Liver (tissue), 9 donors: ENCODE results near the gene DNAJA3. TPM values are rescaled to one million over a fixed set of nuclear protein-coding genes. Genes with fewer than 3 reads are reported as not detected.

Experiments used
- DNase-seq: peaks from one replicate; pipeline ENCODE4 v3.0.0-alpha.2; 2017; ENCODE audit warnings: low spot score
- H3K27ac ChIP-seq, 2 donors: one replicate each; pipeline ENCODE4 v1.7.0; 2013; ENCODE audit warnings: inconsistent platforms in 2 of 2, low read length in 2 of 2, control low read depth in 1 of 2, low read depth in 1 of 2, mild to moderate bottlenecking in 1 of 2
- H3K27me3 ChIP-seq, 4 donors: one replicate each; pipeline versions ENCODE4 v1.6.1 to v1.7.0; 2013; ENCODE audit warnings: low read length in 3 of 4, inconsistent platforms in 1 of 4, mild to moderate bottlenecking in 1 of 4, moderate library complexity in 1 of 4; ENCODE audit not compliant: control insufficient read depth in 4 of 4, insufficient read depth in 4 of 4
- H3K36me3 ChIP-seq, 4 donors: one replicate each; pipeline versions ENCODE4 v1.6.1 to v1.7.0; 2013; ENCODE audit warnings: low read length in 3 of 4, mild to moderate bottlenecking in 3 of 4, low read depth in 1 of 4, moderate library complexity in 1 of 4; ENCODE audit not compliant: control insufficient read depth in 4 of 4, insufficient read depth in 3 of 4
- H3K4me1 ChIP-seq, 4 donors: one replicate each; pipeline versions ENCODE4 v1.6.1 to v1.7.0; 2013; ENCODE audit warnings: low read length in 3 of 4, mild to moderate bottlenecking in 3 of 4, moderate library complexity in 1 of 4; ENCODE audit not compliant: control insufficient read depth in 4 of 4, insufficient read depth in 4 of 4
- H3K4me3 ChIP-seq, 3 donors: one replicate each; pipeline versions ENCODE4 v1.6.1 to v1.7.0; 2013; ENCODE audit warnings: low read length in 3 of 3, control low read depth in 1 of 3, low read depth in 1 of 3, mild to moderate bottlenecking in 1 of 3
- H3K9ac ChIP-seq, 2 donors: one replicate each; pipeline ENCODE4 v1.7.0; 2013; ENCODE audit warnings: low read length in 2 of 2, mild to moderate bottlenecking in 2 of 2, moderate library complexity in 2 of 2, control low read depth in 1 of 2, low read depth in 1 of 2
- H3K9me3 ChIP-seq, 4 donors: one replicate each; pipeline versions ENCODE4 v1.6.1 to v1.7.0; 2013; ENCODE audit warnings: low read length in 3 of 4; ENCODE audit not compliant: control insufficient read depth in 4 of 4
- FOXA1 ChIP-seq: IDR thresholded peaks from 2 replicates; pipeline ENCODE4 v1.6.1; 2016; ENCODE audit warnings: antibody characterized with exemption
- FOXA2 ChIP-seq: IDR thresholded peaks from 2 replicates; pipeline ENCODE4 v1.6.1; 2016; ENCODE audit warnings: antibody characterized with exemption
- HNF4A ChIP-seq, 2 donors: conservative IDR thresholded peaks; 2 replicates each; pipeline ENCODE4 v1.6.1; 2016; ENCODE audit warnings: antibody characterized with exemption in 2 of 2, mild to moderate bottlenecking in 2 of 2
- HNF4G ChIP-seq: IDR thresholded peaks from 2 replicates; pipeline ENCODE4 v1.6.1; 2016; ENCODE audit warnings: antibody characterized with exemption
- JUND ChIP-seq, 2 donors: IDR thresholded peaks; 2 replicates each; pipeline ENCODE4 v1.6.1; 2016; ENCODE audit warnings: antibody characterized with exemption in 2 of 2
- NR2F2 ChIP-seq: IDR thresholded peaks from 2 replicates; pipeline ENCODE4 v1.6.1; 2016; ENCODE audit warnings: antibody characterized with exemption
- RXRA ChIP-seq, 2 donors: IDR thresholded peaks; 2 replicates each; pipeline ENCODE4 v1.6.1; 2017 to 2018; ENCODE audit warnings: antibody characterized with exemption in 2 of 2, mild to moderate bottlenecking in 1 of 2
- SP1 ChIP-seq: IDR thresholded peaks from 2 replicates; pipeline ENCODE4 v1.6.1; 2018; ENCODE audit warnings: antibody characterized with exemption, mild to moderate bottlenecking
- TAF1 ChIP-seq: conservative IDR thresholded peaks from 2 replicates; pipeline ENCODE4 v1.6.1; 2016; ENCODE audit warnings: antibody characterized with exemption, mild to moderate bottlenecking
- YY1 ChIP-seq: IDR thresholded peaks from 2 replicates; pipeline ENCODE4 v1.6.1; 2016; ENCODE audit warnings: antibody characterized with exemption, mild to moderate bottlenecking
- WGBS: extraction: QIAGEN DNeasy Blood & Tissue Kit; methylation state at CpG from one replicate; pipeline ENCODE4 v1.1.7; 2013; 5-methylcytosine and 5-hydroxymethylcytosine counted together
- polyA plus RNA-seq, 2 donors: library from polyadenylated mRNA; stranded (reverse) in 1 of 2; unstranded in 1 of 2; fragments of 200-250 nt in 1 of 2; fragments of >200 nt in 1 of 2; fragmentation: Nextera tagmentation in 1 of 2; extraction: Ambion mirVana in 1 of 2; gene quantifications; one replicate each; pipeline versions ENCODE4 v1.2.1 to v1.2.3, GENCODE V29; 2013 to 2015
- total RNA-seq, 2 donors: library from RNA; depleted of rRNA; stranded (reverse); fragments of >200 nt; gene quantifications; one replicate each; pipeline ENCODE4 v1.2.3, GENCODE V29; 2014
- TF ChIP-seq, protein P1 (sequence below): fragments of 150-350 bp; IDR thresholded peaks from 2 replicates; pipeline ENCODE4 v1.5.1; 2017; ENCODE audit warnings: improper control_type of control experiment, low read depth, low read length; ENCODE audit not compliant: missing input control
- TF ChIP-seq, protein P2 (sequence below): IDR thresholded peaks from 2 replicates; pipeline ENCODE4 v1.6.1; 2016; ENCODE audit warnings: antibody characterized with exemption
- TF ChIP-seq, protein P3 (sequence below): IDR thresholded peaks from 2 replicates; pipeline ENCODE4 v1.6.1; 2016; ENCODE audit warnings: antibody characterized with exemption
- TF ChIP-seq, protein P4 (sequence below): IDR thresholded peaks from 2 replicates; pipeline ENCODE4 v1.6.1; 2016; ENCODE audit warnings: antibody characterized with exemption, mild to moderate bottlenecking
- donor health status: healthy.
- donor health status: healthy.
- donor health status: healthy.
- donor health status: healthy.
- donor health status: healthy.

DNAJA3 gene
- total and polyA plus RNA-seq, 4 donors = 39.6 to 86.3 (median 65.6) TPM

DNA sequence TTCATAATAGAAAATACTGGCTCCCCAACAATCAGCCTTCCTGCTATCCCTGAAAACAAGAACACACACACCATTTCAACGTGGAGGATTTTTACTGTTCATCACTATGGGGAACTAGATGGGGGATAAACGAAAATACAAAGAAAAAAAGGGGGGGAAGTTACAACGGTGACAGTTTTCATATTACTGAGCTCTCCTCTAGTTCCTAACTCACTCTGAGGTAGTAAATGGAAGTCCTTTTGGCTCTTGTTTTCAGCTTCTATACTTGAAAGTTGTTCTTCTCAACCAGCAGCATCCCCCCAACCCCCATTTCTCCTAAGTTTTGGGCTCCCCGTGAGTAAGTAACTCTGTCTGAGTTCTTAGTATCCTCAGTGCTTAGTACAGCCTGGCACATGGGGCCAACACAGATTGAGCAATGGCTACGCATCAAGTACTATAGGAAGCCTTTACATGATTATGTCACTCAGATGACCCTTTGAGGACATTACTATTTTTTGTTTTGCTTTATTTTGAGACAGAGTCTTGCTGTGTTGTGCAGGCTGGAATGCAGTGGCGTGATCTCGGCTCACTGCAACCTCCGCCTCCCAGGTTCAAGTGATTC is 5.1 kb upstream of the DNAJA3 start:
- H3K27ac ChIP-seq = no peak overlapping the region
- DNase-seq = no peak

DNA sequence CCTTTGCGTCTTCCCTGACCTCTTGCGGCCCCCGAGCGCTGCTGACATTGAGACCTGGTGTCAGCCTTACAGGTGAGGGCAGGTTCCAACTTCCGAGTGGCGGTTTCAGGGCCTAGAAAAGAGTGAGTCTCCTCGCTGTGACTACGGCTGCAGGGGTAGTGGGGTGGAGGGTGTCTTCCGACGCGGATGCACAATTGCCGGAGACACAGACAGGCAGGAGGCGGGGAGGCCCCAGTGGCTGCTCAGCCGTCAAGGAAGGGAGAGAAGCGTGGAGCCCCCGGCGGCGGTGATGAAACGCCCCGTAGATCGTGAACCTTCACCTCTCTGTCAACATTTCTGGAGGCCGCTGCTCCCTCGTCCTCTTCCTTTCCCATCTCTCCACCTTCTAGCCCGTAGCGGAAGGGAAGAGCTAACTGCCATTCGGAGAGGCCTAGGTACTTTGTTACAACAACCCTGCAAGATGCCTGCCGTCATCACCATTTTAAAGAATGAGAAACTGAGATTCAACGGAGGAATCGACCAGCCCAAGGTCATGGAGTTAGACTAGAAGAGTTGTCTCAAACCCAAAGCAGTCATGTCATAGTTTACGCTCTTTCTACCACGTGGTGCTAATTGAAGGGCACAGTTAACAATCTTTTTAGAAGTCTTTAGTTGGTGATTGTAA is 485 bp downstream of the DNAJA3 start:
- TF ChIP-seq, protein P1, sequence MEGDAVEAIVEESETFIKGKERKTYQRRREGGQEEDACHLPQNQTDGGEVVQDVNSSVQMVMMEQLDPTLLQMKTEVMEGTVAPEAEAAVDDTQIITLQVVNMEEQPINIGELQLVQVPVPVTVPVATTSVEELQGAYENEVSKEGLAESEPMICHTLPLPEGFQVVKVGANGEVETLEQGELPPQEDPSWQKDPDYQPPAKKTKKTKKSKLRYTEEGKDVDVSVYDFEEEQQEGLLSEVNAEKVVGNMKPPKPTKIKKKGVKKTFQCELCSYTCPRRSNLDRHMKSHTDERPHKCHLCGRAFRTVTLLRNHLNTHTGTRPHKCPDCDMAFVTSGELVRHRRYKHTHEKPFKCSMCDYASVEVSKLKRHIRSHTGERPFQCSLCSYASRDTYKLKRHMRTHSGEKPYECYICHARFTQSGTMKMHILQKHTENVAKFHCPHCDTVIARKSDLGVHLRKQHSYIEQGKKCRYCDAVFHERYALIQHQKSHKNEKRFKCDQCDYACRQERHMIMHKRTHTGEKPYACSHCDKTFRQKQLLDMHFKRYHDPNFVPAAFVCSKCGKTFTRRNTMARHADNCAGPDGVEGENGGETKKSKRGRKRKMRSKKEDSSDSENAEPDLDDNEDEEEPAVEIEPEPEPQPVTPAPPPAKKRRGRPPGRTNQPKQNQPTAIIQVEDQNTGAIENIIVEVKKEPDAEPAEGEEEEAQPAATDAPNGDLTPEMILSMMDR = no peak
- TF ChIP-seq, protein P2, sequence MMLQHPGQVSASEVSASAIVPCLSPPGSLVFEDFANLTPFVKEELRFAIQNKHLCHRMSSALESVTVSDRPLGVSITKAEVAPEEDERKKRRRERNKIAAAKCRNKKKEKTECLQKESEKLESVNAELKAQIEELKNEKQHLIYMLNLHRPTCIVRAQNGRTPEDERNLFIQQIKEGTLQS = peak; percentile 77
- no peak for TF ChIP-seq FOXA2
- TF ChIP-seq TAF1 = no peak
- TF ChIP-seq SP1 = peak; percentile 31
- peak; percentile 71 to 85 for TF ChIP-seq RXRA (IDR thresholded peaks at IDR 0.05)
- no peak for TF ChIP-seq YY1
- peak; percentile 24 for TF ChIP-seq NR2F2
- no peak for TF ChIP-seq JUND (IDR thresholded peaks at IDR 0.05)
- no peak for TF ChIP-seq HNF4G
- TF ChIP-seq HNF4A (conservative IDR thresholded peaks at IDR 0.05) = peak in 1 of 2 donors; percentile 48
- Histone ChIP-seq H3K4me1 (peaks cover 2 to 22% (median 14%) of the 10 kb centered on the region in 4 donors), H3K4me3 (peak overlapping the region; percentile 70 to 100 (median 92)), H3K27ac (peak overlapping the region; percentile 98 to 99), H3K9me3 (no peaks in the 10 kb centered on the region), H3K9ac (peak overlapping the region; percentile 91 to 94), H3K36me3 (peaks cover 0 to 7% (median 0%) of the 10 kb centered on the region in 4 donors), H3K27me3 (no peaks in the 10 kb centered on the region)
- 2% methylated on average over 31 of the region's 31 CpGs for WGBS
- DNase-seq = no peak

More for the DNA sequence above, 5.1 kb upstream of the DNAJA3 start:
- H3K9ac ChIP-seq = no peak overlapping the region
- peaks cover 0 to 12% (median 8%) of the 10 kb centered on the region in 4 donors for H3K4me1 ChIP-seq
- WGBS = 80% methylated on average over 8 of the region's 8 CpGs
- H3K4me3 ChIP-seq = no peak overlapping the region
- H3K36me3 ChIP-seq = no peaks in the 10 kb centered on the region
- H3K9me3 ChIP-seq = no peaks in the 10 kb centered on the region
- no peaks in the 10 kb centered on the region for H3K27me3 ChIP-seq
- TF ChIP-seq, protein P3, sequence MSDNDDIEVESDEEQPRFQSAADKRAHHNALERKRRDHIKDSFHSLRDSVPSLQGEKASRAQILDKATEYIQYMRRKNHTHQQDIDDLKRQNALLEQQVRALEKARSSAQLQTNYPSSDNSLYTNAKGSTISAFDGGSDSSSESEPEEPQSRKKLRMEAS = no peak
- TF ChIP-seq YY1 = no peak
- no peak for TF ChIP-seq SP1
- TF ChIP-seq, protein P4, sequence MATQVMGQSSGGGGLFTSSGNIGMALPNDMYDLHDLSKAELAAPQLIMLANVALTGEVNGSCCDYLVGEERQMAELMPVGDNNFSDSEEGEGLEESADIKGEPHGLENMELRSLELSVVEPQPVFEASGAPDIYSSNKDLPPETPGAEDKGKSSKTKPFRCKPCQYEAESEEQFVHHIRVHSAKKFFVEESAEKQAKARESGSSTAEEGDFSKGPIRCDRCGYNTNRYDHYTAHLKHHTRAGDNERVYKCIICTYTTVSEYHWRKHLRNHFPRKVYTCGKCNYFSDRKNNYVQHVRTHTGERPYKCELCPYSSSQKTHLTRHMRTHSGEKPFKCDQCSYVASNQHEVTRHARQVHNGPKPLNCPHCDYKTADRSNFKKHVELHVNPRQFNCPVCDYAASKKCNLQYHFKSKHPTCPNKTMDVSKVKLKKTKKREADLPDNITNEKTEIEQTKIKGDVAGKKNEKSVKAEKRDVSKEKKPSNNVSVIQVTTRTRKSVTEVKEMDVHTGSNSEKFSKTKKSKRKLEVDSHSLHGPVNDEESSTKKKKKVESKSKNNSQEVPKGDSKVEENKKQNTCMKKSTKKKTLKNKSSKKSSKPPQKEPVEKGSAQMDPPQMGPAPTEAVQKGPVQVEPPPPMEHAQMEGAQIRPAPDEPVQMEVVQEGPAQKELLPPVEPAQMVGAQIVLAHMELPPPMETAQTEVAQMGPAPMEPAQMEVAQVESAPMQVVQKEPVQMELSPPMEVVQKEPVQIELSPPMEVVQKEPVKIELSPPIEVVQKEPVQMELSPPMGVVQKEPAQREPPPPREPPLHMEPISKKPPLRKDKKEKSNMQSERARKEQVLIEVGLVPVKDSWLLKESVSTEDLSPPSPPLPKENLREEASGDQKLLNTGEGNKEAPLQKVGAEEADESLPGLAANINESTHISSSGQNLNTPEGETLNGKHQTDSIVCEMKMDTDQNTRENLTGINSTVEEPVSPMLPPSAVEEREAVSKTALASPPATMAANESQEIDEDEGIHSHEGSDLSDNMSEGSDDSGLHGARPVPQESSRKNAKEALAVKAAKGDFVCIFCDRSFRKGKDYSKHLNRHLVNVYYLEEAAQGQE = no peak
- no peak for TF ChIP-seq FOXA1
- TF ChIP-seq RXRA (IDR thresholded peaks at IDR 0.05) = no peak
- TF ChIP-seq, protein P2 = no peak
